ENCODE results near the gene SPOCK3. TPM values are rescaled to one million over a fixed set of nuclear protein-coding genes. Genes with fewer than 3 reads are reported as not detected.

SPOCK3 gene
- total and polyA plus RNA-seq, 2 of the 13 experiments (the other 11 are each of a cell fraction or from before 2014, with no cell fraction given), result not detected

- TF ChIP-seq IKZF4 (CRISPR knock-in tag; IDR thresholded peaks at IDR 0.05; ENCODE audit: borderline replicate concordance, low read depth, not compliant biosample characterization) (no peak), SOX6 (IDR thresholded peaks at IDR 0.05) (no peak), SOX6 (CRISPR knock-in tag; IDR thresholded peaks at IDR 0.05) (peak; percentile 47; the same call in 1 of the 2 replicates), ARNTL (CRISPR knock-in tag; IDR thresholded peaks at IDR 0.05) (no peak), SMAD9 (CRISPR knock-in tag; IDR thresholded peaks at IDR 0.05) (no peak), MNT (IDR thresholded peaks at IDR 0.05) (no peak), HNRNPUL1 (IDR thresholded peaks at IDR 0.05; ENCODE audit: low read depth, low read length) (no peak), ZSCAN21 (CRISPR knock-in tag; IDR thresholded peaks at IDR 0.05; ENCODE audit: borderline replicate concordance) (no peak), ZNF547 (CRISPR knock-in tag; IDR thresholded peaks at IDR 0.05) (no peak), MBD4 (IDR thresholded peaks at IDR 0.05; ENCODE audit: borderline replicate concordance, low read length) (no peak), ZBTB42 (CRISPR knock-in tag; IDR thresholded peaks at IDR 0.05) (no peak), CAMTA2 (CRISPR knock-in tag; IDR thresholded peaks at IDR 0.05; ENCODE audit: borderline replicate concordance) (no peak), ZFP91 (CRISPR knock-in tag; IDR thresholded peaks at IDR 0.05; ENCODE audit: borderline replicate concordance) (no peak), JUND (CRISPR knock-in tag; IDR thresholded peaks at IDR 0.05) (peak; percentile 32; the same call in 1 of the 2 replicates), DZIP1 (CRISPR knock-in tag; IDR thresholded peaks at IDR 0.05) (no peak), ZNF660 (CRISPR knock-in tag; IDR thresholded peaks at IDR 0.05; ENCODE audit: borderline replicate concordance, low read depth) (no peak), FOXA1 (IDR thresholded peaks at IDR 0.05) (no peak), FOXA1 (CRISPR knock-in tag; IDR thresholded peaks at IDR 0.05) (no peak), HDAC6 (IDR thresholded peaks at IDR 0.05; ENCODE audit: low read depth, low read length) (no peak), CBX2 (IDR thresholded peaks at IDR 0.05; ENCODE audit: low read depth, low read length) (no peak), CBX2 (CRISPR knock-in tag; IDR thresholded peaks at IDR 0.05; ENCODE audit: low read depth) (no peak), DNMT1 (CRISPR knock-in tag; IDR thresholded peaks at IDR 0.05) (no peak), FOXK2 (IDR thresholded peaks at IDR 0.05) (no peak), ZNF460 (CRISPR knock-in tag; IDR thresholded peaks at IDR 0.05; ENCODE audit: borderline replicate concordance) (no peak), SP140L (CRISPR knock-in tag; IDR thresholded peaks at IDR 0.05; ENCODE audit: borderline replicate concordance) (no peak), REL (CRISPR knock-in tag; conservative IDR thresholded peaks at IDR 0.05) (no peak), SIX4 (CRISPR knock-in tag; IDR thresholded peaks at IDR 0.05) (no peak), PHB2 (IDR thresholded peaks at IDR 0.05; ENCODE audit: partially characterized antibody) (no peak)
Observed at GRCh38 chr4:167196344-167197012, 37.8 kb downstream of the SPOCK3 start (continued).
